Activated naive CD4-positive, alpha-beta T cell treated with anti-CD3 and anti-CD28 coated beads, Interleukin-2, amount 50 U/mL, for 24 hours (primary cell): ENCODE data around the gene CCM2.
A peak's percentile ranks its signal among the peaks of the same experiment; 100 is the strongest.

Experiments used
- H3K27ac Mint-ChIP-seq: one replicate; pipeline ENCODE4 v1.8.0; 2021; ENCODE audit warnings: mild to moderate bottlenecking, mixed read lengths
- H3K27me3 Mint-ChIP-seq: one replicate; pipeline ENCODE4 v1.8.0; 2021; ENCODE audit warnings: mixed read lengths
- H3K36me3 Mint-ChIP-seq: one replicate; pipeline ENCODE4 v1.8.0; 2021; ENCODE audit warnings: mixed read lengths
- H3K4me1 Mint-ChIP-seq: one replicate; pipeline ENCODE4 v1.8.0; 2021; ENCODE audit warnings: mixed read lengths
- H3K4me3 Mint-ChIP-seq: one replicate; pipeline ENCODE4 v1.8.0; 2021; ENCODE audit warnings: mild to moderate bottlenecking, mixed read lengths
- H3K9me3 Mint-ChIP-seq: one replicate; pipeline ENCODE4 v1.8.0; 2021; ENCODE audit warnings: mixed read lengths

The CCM2 gene

DNA sequence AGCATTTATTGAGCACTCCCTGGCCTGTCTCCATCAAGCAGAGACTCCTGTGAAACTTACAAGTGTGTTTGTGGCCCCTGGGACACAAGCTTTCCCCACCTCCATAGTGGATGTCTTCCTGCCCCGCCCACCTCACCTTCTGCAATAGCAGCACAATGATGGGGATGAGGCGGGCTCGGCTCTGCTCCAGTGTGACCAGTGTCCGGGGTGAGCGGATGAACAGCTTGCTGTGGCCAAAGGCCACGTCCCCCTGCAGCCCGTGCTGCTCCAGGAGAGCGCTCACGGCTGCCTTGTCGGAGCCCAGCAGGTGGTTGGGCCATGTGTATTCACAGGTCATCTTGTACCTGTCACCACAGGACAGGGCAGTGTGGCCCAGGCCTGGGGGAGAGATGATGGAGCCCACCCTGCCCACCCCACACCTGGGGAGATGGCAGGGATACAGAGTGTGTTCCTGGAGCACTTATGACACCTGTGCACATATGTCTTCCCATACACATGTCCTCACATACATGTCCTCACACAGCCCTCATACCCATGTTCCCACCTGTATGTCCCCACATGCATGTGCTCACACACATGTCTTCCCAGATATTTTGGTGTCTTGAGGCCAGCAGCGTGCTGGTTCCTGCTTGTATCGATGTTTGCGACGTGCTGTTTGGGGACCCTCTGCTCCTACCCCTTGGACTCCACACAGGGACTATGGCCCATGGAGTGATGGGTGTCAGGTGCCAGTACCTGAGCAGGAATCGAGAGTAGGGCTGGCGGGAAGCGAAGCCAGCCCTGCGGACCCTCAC lies 33.9 kb upstream of the CCM2 start:
- Mint-ChIP-seq H3K9me3 (no peaks in the 10 kb centered on the region), H3K4me3 (no peak overlapping the region), H3K27me3 (no peaks in the 10 kb centered on the region), H3K36me3 (no peaks in the 10 kb centered on the region), H3K27ac (no peak overlapping the region), H3K4me1 (peaks cover 7% of the 10 kb centered on the region)

DNA sequence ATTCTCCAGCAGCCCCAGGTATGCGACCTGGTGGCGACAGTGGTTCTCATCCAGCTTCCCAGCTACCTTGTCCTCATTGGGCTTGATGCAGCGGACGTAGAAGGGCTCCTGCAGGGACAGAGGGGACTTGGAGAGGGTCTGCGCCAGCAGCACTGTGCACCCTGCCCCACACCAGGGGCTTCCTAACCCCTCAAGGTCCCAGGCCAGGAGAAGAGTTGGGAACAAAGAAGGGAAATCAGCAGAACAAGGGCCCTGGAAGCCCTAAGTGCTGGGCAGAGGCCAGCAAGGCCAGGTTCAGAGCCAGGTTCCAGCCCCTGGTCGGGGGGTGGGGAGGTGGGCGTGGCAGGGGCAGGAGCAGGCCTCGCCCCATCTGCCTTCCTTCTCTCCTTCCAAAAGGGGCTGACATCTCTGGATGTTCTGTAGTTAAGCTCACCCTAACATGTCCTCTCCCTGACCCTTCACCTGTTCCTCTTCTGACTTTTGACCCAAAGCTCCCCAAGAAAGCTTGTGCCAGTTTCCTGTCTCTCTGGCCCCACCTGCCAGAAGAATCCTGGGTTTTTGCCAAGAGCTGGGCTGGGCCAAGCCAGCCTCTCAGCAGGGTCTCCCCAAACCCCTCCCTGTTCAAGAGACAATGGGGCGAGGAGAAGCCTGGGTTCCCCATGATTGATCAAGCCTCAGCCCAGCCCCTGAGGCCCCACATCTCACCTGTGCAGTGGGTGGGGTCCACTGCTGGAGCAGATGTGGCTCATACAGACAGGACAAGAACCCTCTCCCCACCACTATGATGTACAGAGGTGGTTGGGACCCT lies 33.1 kb upstream of the CCM2 start:
- Mint-ChIP-seq H3K27ac (peak overlapping the region; percentile 23), H3K4me1 (peaks cover 7% of the 10 kb centered on the region), H3K36me3 (no peaks in the 10 kb centered on the region), H3K9me3 (no peaks in the 10 kb centered on the region), H3K4me3 (no peak overlapping the region), H3K27me3 (no peaks in the 10 kb centered on the region)

GRCh38 chr7:44967571-44968446 lies 32.2 kb upstream of the CCM2 start:
- H3K9me3 Mint-ChIP-seq = no peaks in the 10 kb centered on the region
- H3K27me3 Mint-ChIP-seq = no peaks in the 10 kb centered on the region
- H3K36me3 Mint-ChIP-seq = no peaks in the 10 kb centered on the region
- peaks cover 7% of the 10 kb centered on the region for H3K4me1 Mint-ChIP-seq
- H3K27ac Mint-ChIP-seq = peak overlapping the region; percentile 14
- no peak overlapping the region for H3K4me3 Mint-ChIP-seq

- peaks cover 13% of the 10 kb centered on the region for H3K4me1 Mint-ChIP-seq
- H3K27me3 Mint-ChIP-seq = no peaks in the 10 kb centered on the region
- no peak overlapping the region for H3K4me3 Mint-ChIP-seq
- H3K9me3 Mint-ChIP-seq = no peaks in the 10 kb centered on the region
- no peaks in the 10 kb centered on the region for H3K36me3 Mint-ChIP-seq
- no peak overlapping the region for H3K27ac Mint-ChIP-seq
Observed at GRCh38 chr7:44969049-44969700, 30.8 kb upstream of the CCM2 start.

GRCh38 chr7:44969701-44970522 lies 30.1 kb upstream of the CCM2 start:
- Mint-ChIP-seq H3K36me3 (no peaks in the 10 kb centered on the region), H3K27ac (no peak overlapping the region), H3K9me3 (no peaks in the 10 kb centered on the region), H3K27me3 (no peaks in the 10 kb centered on the region), H3K4me1 (peaks cover 20% of the 10 kb centered on the region), H3K4me3 (no peak overlapping the region)

- no peaks in the 10 kb centered on the region for H3K36me3 Mint-ChIP-seq
- H3K4me1 Mint-ChIP-seq = peaks cover 25% of the 10 kb centered on the region
- H3K4me3 Mint-ChIP-seq = no peak overlapping the region
- H3K27ac Mint-ChIP-seq = no peak overlapping the region
- no peaks in the 10 kb centered on the region for H3K27me3 Mint-ChIP-seq
- no peaks in the 10 kb centered on the region for H3K9me3 Mint-ChIP-seq
Observed at GRCh38 chr7:44970523-44971051, 29.4 kb upstream of the CCM2 start.

- H3K36me3 Mint-ChIP-seq = no peaks in the 10 kb centered on the region
- no peak overlapping the region for H3K4me3 Mint-ChIP-seq
- no peaks in the 10 kb centered on the region for H3K9me3 Mint-ChIP-seq
- no peaks in the 10 kb centered on the region for H3K27me3 Mint-ChIP-seq
- H3K27ac Mint-ChIP-seq = no peak overlapping the region
- H3K4me1 Mint-ChIP-seq = peaks cover 30% of the 10 kb centered on the region
Observed at GRCh38 chr7:44971188-44971901, 28.7 kb upstream of the CCM2 start.

- H3K27me3 Mint-ChIP-seq = no peaks in the 10 kb centered on the region
- no peak overlapping the region for H3K4me3 Mint-ChIP-seq
- no peaks in the 10 kb centered on the region for H3K36me3 Mint-ChIP-seq
- no peaks in the 10 kb centered on the region for H3K9me3 Mint-ChIP-seq
- H3K4me1 Mint-ChIP-seq = peaks cover 33% of the 10 kb centered on the region
- peak overlapping the region; percentile 59 for H3K27ac Mint-ChIP-seq
Observed at GRCh38 chr7:44971902-44972441, 28.0 kb upstream of the CCM2 start.

GRCh38 chr7:44972562-44972961 lies 27.4 kb upstream of the CCM2 start:
- H3K4me3 Mint-ChIP-seq = no peak overlapping the region
- no peaks in the 10 kb centered on the region for H3K36me3 Mint-ChIP-seq
- peaks cover 39% of the 10 kb centered on the region for H3K4me1 Mint-ChIP-seq
- no peaks in the 10 kb centered on the region for H3K27me3 Mint-ChIP-seq
- H3K27ac Mint-ChIP-seq = no peak overlapping the region
- H3K9me3 Mint-ChIP-seq = no peaks in the 10 kb centered on the region

DNA sequence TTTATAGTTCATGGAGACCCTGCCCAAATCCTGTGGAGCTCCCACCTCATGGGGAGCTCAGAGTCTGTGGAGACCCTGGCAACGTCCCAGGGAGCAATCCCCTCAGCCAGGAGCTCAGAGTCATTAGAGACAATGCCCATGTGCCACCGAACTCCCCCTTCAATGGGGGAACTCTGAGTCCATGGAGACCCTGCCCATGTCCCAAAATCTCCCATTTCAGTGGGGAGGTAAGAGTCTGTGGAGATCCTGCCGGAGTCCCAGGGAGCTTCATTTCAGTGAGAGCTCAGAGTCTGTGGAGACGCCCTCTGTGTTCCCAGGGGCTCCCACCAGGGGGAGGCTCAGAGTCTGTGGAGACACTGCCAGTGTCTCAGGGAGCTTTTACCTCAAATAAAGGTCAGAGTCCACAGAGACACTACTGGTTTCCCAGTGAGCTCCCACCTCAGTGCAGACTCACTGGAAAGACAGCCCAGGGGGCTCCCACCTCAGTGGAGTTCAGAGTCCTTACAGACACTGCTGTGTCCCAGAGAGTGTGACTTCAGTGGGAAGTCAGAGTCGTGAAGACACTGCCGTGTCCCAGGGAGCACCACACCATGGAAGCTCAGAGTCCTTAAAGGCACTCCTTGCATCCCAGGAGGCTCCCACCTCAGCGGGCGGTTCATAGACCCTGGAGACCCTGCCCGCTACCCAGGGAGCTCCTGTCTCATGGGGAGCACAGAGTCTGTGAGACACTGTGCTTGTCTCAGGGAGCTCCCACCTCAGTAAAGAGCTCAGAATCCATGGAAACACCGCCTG lies 26.2 kb upstream of the CCM2 start:
- H3K4me1 Mint-ChIP-seq = peaks cover 48% of the 10 kb centered on the region
- no peaks in the 10 kb centered on the region for H3K27me3 Mint-ChIP-seq
- H3K36me3 Mint-ChIP-seq = peaks cover 2% of the 10 kb centered on the region
- no peaks in the 10 kb centered on the region for H3K9me3 Mint-ChIP-seq
- no peak overlapping the region for H3K4me3 Mint-ChIP-seq
- H3K27ac Mint-ChIP-seq = no peak overlapping the region

DNA sequence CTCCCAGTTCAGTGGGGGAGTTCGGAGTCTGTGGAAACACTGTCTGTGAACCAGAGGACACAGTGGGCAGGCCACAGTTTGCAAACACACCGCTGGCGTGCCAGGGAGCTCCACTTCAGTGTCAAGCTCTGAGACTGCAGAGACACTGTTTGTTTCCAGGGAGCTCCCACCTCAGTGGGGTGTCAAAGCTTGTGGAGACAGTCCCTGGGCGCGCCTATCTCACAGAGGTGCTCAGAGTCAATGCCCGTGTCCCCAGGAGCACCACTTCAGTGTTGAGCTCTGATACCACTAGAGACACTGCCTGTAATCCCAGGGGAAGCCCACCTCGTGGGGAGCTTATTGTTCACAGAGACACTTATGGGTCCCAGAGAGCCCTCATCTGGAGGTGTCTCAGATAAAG lies 25.5 kb upstream of the CCM2 start:
- Mint-ChIP-seq H3K4me3 (no peak overlapping the region), H3K36me3 (peaks cover 2% of the 10 kb centered on the region), H3K9me3 (no peaks in the 10 kb centered on the region), H3K4me1 (peaks cover 55% of the 10 kb centered on the region), H3K27me3 (no peaks in the 10 kb centered on the region), H3K27ac (peak overlapping the region; percentile 65)

DNA sequence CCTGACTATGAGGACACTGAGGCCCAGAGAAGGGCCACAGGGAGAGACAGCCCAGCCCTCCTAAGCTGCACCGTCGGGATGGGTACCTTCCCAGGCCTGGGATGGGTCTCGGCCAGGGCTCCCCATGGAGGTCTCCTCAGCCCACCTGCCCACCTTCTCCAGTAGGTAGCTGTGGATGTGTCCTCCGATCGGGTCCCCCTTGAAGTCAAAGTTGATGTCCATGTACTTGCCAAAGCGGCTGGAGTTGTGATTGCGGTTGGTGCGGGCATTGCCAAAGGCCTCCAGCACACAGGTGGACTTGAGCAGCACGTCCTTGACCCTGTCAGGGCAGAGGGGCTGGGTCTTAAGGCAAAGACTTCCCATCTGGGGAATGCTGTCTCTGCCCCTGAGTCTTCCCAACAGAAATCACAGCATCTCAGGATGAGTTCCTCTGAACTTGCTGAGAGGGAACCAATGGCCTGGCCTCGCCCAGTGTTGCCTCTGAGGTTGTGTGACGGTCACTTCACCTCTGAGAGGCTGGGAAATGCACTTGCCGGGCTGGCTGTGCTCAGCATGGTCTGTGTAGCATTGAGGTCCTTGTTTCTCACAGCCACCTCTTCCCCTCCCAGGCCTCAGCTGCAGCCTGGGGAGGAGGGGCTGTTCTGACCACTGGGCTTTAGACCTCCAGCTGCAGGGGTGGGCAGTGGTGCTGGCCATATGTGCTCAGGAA lies 24.5 kb upstream of the CCM2 start:
- Mint-ChIP-seq H3K9me3 (no peaks in the 10 kb centered on the region), H3K36me3 (peaks cover 2% of the 10 kb centered on the region), H3K4me1 (peaks cover 65% of the 10 kb centered on the region), H3K27me3 (no peaks in the 10 kb centered on the region), H3K27ac (no peak overlapping the region), H3K4me3 (no peak overlapping the region)
